SK-N-SH (cell line): ENCODE data around the gene RAB5IF.

Experiments
- EP300 ChIP-seq, 2 experiments: IDR thresholded peaks; 2 replicates each; pipeline versions ENCODE4 v1.4.0 to v1.6.1; 2012; ENCODE audit warnings: borderline replicate concordance in 1 of 2, low read depth in 1 of 2, low read length in 1 of 2
- FOSL2 ChIP-seq: IDR thresholded peaks from 2 replicates; pipeline ENCODE4 v1.4.0; 2012; ENCODE audit warnings: low read depth, mild to moderate bottlenecking, moderate library complexity, borderline replicate concordance
- FOXJ3 ChIP-seq: sonication (generic); formaldehyde crosslinking; IDR thresholded peaks from 2 replicates; pipeline ENCODE4 v1.5.1; 2020; ENCODE audit warnings: mild to moderate bottlenecking, missing genetic modification reagents
- GABPA ChIP-seq: IDR thresholded peaks from 2 replicates; pipeline ENCODE4 v1.4.0; 2012; ENCODE audit warnings: low read depth, mild to moderate bottlenecking
- NRF1 ChIP-seq: IDR thresholded peaks from 2 replicates; pipeline ENCODE4 v1.6.1; 2012; ENCODE audit warnings: low read depth, mild to moderate bottlenecking, low read length
- POLR2AphosphoS5 ChIP-seq: IDR thresholded peaks from 2 replicates; pipeline ENCODE4 v1.6.1; 2012; ENCODE audit warnings: low read depth, low read length
- RAD21 ChIP-seq: IDR thresholded peaks from 2 replicates; pipeline ENCODE4 v1.6.1; 2012; ENCODE audit warnings: mild to moderate bottlenecking, low read length
- RFX5 ChIP-seq: IDR thresholded peaks from 2 replicates; pipeline ENCODE4 v1.6.1; 2012; ENCODE audit warnings: mild to moderate bottlenecking, improper control_type of control experiment, low read length
- TAF1 ChIP-seq: IDR thresholded peaks from 2 replicates; pipeline ENCODE4 v1.6.1; 2012; ENCODE audit warnings: low read depth, mild to moderate bottlenecking, low read length, moderate library complexity, borderline replicate concordance
- TCF12 ChIP-seq: IDR thresholded peaks from 2 replicates; pipeline ENCODE4 v1.4.0; 2012
- TF ChIP-seq, protein P1 (sequence below): fragments of 200-600 bp; sonication (generic); IDR thresholded peaks from 2 replicates; pipeline ENCODE4 v1.6.1; 2017; ENCODE audit warnings: antibody characterized with exemption, mild to moderate bottlenecking, moderate library complexity
- TF ChIP-seq, protein P2 (sequence below): IDR thresholded peaks from 2 replicates; pipeline ENCODE4 v1.4.0; 2012; ENCODE audit warnings: low read depth, borderline replicate concordance

DNA sequence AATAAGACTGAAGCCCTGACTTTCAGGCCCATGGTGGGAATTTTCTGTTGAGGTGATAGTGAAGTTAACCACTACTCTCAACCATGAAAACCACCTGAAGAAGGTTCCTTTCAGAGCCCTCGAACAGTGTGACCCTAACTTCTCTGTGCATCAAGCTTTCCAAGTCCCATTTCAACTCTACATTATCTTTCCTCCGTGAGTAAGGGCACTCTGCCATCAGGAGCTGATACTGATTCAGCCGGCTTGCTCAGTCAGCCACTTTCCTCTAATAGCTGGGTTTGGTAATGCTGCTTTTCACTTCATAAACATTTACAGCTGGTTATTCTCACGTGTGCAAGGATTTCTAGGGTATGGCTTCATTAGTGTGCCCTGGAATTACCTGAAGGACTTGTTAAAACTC is 51.2 kb downstream of the RAB5IF start:
- TF ChIP-seq, protein P1, sequence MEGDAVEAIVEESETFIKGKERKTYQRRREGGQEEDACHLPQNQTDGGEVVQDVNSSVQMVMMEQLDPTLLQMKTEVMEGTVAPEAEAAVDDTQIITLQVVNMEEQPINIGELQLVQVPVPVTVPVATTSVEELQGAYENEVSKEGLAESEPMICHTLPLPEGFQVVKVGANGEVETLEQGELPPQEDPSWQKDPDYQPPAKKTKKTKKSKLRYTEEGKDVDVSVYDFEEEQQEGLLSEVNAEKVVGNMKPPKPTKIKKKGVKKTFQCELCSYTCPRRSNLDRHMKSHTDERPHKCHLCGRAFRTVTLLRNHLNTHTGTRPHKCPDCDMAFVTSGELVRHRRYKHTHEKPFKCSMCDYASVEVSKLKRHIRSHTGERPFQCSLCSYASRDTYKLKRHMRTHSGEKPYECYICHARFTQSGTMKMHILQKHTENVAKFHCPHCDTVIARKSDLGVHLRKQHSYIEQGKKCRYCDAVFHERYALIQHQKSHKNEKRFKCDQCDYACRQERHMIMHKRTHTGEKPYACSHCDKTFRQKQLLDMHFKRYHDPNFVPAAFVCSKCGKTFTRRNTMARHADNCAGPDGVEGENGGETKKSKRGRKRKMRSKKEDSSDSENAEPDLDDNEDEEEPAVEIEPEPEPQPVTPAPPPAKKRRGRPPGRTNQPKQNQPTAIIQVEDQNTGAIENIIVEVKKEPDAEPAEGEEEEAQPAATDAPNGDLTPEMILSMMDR: no peak
- TF ChIP-seq TCF12 (no peak), TAF1 (no peak), RFX5 (no peak), EP300 (IDR thresholded peaks at IDR 0.05; ENCODE audit: borderline replicate concordance in 1 of 2, low read depth in 1 of 2, low read length in 1 of 2) (no peak), RAD21 (no peak), POLR2AphosphoS5 (no peak), FOSL2 (no peak), NRF1 (no peak), GABPA (no peak), FOXJ3 (CRISPR knock-in tag) (no peak)
- TF ChIP-seq, protein P2, sequence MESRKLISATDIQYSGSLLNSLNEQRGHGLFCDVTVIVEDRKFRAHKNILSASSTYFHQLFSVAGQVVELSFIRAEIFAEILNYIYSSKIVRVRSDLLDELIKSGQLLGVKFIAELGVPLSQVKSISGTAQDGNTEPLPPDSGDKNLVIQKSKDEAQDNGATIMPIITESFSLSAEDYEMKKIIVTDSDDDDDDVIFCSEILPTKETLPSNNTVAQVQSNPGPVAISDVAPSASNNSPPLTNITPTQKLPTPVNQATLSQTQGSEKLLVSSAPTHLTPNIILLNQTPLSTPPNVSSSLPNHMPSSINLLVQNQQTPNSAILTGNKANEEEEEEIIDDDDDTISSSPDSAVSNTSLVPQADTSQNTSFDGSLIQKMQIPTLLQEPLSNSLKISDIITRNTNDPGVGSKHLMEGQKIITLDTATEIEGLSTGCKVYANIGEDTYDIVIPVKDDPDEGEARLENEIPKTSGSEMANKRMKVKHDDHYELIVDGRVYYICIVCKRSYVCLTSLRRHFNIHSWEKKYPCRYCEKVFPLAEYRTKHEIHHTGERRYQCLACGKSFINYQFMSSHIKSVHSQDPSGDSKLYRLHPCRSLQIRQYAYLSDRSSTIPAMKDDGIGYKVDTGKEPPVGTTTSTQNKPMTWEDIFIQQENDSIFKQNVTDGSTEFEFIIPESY: no peak
